Esophagus muscularis mucosa (tissue), 4 donors: ENCODE results near the gene EIF1B. TPM values are rescaled to one million over a fixed set of nuclear protein-coding genes. Genes with fewer than 3 reads are reported as not detected.

Experiments
- DNase-seq: peaks from one replicate; pipeline ENCODE4 v3.0.0-alpha.2; 2017; ENCODE audit errors: extremely low spot score
- H3K27ac ChIP-seq, 4 donors: fragments of 200-600 bp; sonication (generic); replicated peaks in 1 of 4; 1 replicate in 3 of 4; 2 replicates in 1 of 4; pipeline ENCODE4 v1.5.1; 2016 to 2019; ENCODE audit warnings: mild to moderate bottlenecking in 1 of 4
- H3K27me3 ChIP-seq, 4 donors: fragments of 200-600 bp; sonication (generic); one replicate each; pipeline versions ENCODE4 v1.5.1 to v1.6.0; 2016 to 2019
- H3K36me3 ChIP-seq, 4 donors: fragments of 200-600 bp; sonication (generic); one replicate each; pipeline ENCODE4 v1.5.1; 2016 to 2019
- H3K4me1 ChIP-seq, 4 donors: fragments of 200-600 bp; sonication (generic); one replicate each; pipeline ENCODE4 v1.5.1; 2016 to 2019
- H3K4me3 ChIP-seq, 4 donors: fragments of 200-600 bp; sonication (generic); 1 replicate in 2 of 4; 2 replicates in 2 of 4; pipeline ENCODE4 v1.5.1; 2016 to 2019; ENCODE audit warnings: mild to moderate bottlenecking in 4 of 4, moderate library complexity in 1 of 4
- H3K9me3 ChIP-seq, 4 donors: fragments of 200-600 bp; sonication (generic); 1 replicate in 3 of 4; 2 replicates in 1 of 4; pipeline ENCODE4 v1.5.1; 2016 to 2019
- EP300 ChIP-seq: sonication (generic); formaldehyde crosslinking; IDR thresholded peaks from one replicate; pipeline ENCODE4 v1.6.1; 2017; ENCODE audit warnings: antibody characterized with exemption
- POLR2A ChIP-seq: fragments of 450-650 bp; IDR thresholded peaks from one replicate; pipeline ENCODE4 v1.6.1; 2017; ENCODE audit warnings: antibody characterized with exemption, moderate library complexity, mild to moderate bottlenecking, low read depth
- POLR2AphosphoS5 ChIP-seq, 2 donors: sonication (generic); formaldehyde crosslinking; IDR thresholded peaks; one replicate each; pipeline ENCODE4 v1.6.1; 2017; ENCODE audit warnings: antibody characterized with exemption in 2 of 2
- WGBS: methylation state at CpG from one replicate; pipeline ENCODE4 v1.1.5; 2018; 5-methylcytosine and 5-hydroxymethylcytosine counted together
- intact Hi-C: fragments of 100-400 bp; cut with DNase I; formaldehyde crosslinking; loops from one replicate; pipeline ENCODE4 v1.15.1; 2023
- total RNA-seq, 4 donors: library from RNA; depleted of rRNA; stranded (reverse); fragments of >200 nt; gene quantifications; one replicate each; pipeline versions ENCODE4 v1.1.0 to v1.2.1, GENCODE V29; 2016
- TF ChIP-seq, protein P1 (sequence below), 3 experiments: fragments of 200-600 bp in 2 of 3; fragments of 450-650 bp in 1 of 3; sonication (generic) in 2 of 3; IDR thresholded peaks; one replicate each; pipeline ENCODE4 v1.5.1; 2017 to 2019; ENCODE audit warnings: antibody characterized with exemption in 3 of 3, mild to moderate bottlenecking in 2 of 3, moderate library complexity in 1 of 3

EIF1B gene
- total RNA-seq: 10 to 100 TPM; 26.5 to 32.5 (median 30.7) TPM

DNA sequence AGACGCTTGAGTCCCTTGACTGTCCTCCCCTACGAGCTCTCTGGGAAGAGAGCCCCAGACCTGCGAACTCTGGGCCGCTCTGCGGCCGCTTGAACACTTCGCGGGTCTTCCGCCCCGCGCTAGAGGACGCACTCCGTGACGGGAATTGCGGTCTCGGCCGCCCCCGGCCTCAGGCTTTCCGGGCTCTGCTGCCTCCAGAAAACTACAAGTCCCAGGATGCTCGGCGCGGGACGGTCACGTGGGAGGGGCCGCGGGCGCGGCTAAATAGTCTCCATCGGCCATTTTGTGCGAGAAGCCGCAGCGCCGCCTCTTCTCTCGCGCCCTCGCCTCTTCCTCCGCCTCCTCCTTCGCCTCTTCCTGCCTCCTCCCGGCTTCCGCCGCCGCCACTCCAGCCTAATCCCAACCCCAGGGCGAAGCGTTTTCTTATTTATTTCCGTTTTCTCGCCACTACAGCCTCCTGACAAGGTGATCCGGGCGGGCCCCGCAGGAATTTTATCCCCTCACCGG is at the start of gene EIF1B:
Gene EIF1B, plus strand, starts transcription at position 290 of the 507 bp plus-strand sequence. CDS start 235 bp downstream, outside the sequence.
- under 1% methylated on average over 27 of the region's 50 CpGs for WGBS

DNA sequence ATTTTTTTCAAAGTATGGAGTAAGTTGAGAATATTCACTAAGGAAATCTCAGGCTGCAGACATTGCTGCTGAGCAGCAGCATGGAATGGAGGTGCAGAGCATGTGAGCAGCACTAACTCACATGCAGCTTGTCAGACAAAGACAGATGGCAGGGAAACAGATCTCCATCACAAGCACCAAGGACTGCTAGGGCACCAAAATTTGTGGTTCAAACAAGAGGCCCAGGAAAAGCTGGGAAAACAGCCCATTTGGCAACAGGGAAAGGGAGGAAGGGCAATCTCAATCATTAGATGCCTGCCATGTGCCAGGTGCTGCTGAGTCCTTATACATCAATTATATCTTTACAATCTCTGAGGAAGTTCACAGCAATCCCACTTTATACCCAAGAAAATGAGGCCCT is 47.2 kb upstream of the EIF1B start:
- no peaks in the 10 kb centered on the region for H3K9me3 ChIP-seq
- no peak for DNase-seq
- intact Hi-C loops: no loop called here
- H3K36me3 ChIP-seq: no peaks in the 10 kb centered on the region
- no peak overlapping the region for H3K27ac ChIP-seq
- H3K27me3 ChIP-seq: no peaks in the 10 kb centered on the region
- H3K4me3 ChIP-seq: no peak overlapping the region
- TF ChIP-seq, protein P1, sequence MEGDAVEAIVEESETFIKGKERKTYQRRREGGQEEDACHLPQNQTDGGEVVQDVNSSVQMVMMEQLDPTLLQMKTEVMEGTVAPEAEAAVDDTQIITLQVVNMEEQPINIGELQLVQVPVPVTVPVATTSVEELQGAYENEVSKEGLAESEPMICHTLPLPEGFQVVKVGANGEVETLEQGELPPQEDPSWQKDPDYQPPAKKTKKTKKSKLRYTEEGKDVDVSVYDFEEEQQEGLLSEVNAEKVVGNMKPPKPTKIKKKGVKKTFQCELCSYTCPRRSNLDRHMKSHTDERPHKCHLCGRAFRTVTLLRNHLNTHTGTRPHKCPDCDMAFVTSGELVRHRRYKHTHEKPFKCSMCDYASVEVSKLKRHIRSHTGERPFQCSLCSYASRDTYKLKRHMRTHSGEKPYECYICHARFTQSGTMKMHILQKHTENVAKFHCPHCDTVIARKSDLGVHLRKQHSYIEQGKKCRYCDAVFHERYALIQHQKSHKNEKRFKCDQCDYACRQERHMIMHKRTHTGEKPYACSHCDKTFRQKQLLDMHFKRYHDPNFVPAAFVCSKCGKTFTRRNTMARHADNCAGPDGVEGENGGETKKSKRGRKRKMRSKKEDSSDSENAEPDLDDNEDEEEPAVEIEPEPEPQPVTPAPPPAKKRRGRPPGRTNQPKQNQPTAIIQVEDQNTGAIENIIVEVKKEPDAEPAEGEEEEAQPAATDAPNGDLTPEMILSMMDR (IDR thresholded peaks at IDR 0.05): no peak
- TF ChIP-seq POLR2AphosphoS5 (IDR thresholded peaks at IDR 0.05): no peak
- no peak for TF ChIP-seq EP300
- TF ChIP-seq POLR2A: no peak
- H3K4me1 ChIP-seq: no peaks in the 10 kb centered on the region

More for the DNA sequence above, at the start of gene EIF1B:
- peak; percentile 100 for DNase-seq
- intact Hi-C loops: loop anchor here (5.0 kb wide), 1 partner anchor 143 kb away; no protein-coding TSS in a partner anchor
- Histone ChIP-seq H3K4me1 (peaks cover 39 to 46% (median 42%) of the 10 kb centered on the region in 4 donors), H3K27me3 (no peaks in the 10 kb centered on the region), H3K27ac (peak within 1 kb of the TSS; percentile 92 to 98 (median 98)), H3K9me3 (no peaks in the 10 kb centered on the region), H3K36me3 (peaks cover 12 to 38% (median 32%) of the 10 kb centered on the region in 4 donors), H3K4me3 (peak within 1 kb of the TSS; percentile 86 to 98 (median 92))
- TF ChIP-seq POLR2AphosphoS5 (IDR thresholded peaks at IDR 0.05) (peak; percentile 96 to 99), EP300 (no peak), POLR2A (peak; percentile 79)
- TF ChIP-seq, protein P1 (IDR thresholded peaks at IDR 0.05): peak; percentile 91 to 94 (median 94)

GRCh38 chr3:40264451-40264850 is 45.1 kb upstream of the EIF1B start:
- WGBS: 74% methylated on average over 1 of the region's 1 CpG
- no peak overlapping the region for H3K27ac ChIP-seq
- DNase-seq: no peak
- H3K36me3 ChIP-seq: no peaks in the 10 kb centered on the region
- no peak overlapping the region for H3K4me3 ChIP-seq
- H3K4me1 ChIP-seq: peaks cover 0 to 6% (median 0%) of the 10 kb centered on the region in 4 donors
- no peaks in the 10 kb centered on the region for H3K9me3 ChIP-seq
- intact Hi-C loops: no loop called here
- no peaks in the 10 kb centered on the region for H3K27me3 ChIP-seq
- TF ChIP-seq EP300 (no peak), POLR2AphosphoS5 (IDR thresholded peaks at IDR 0.05) (no peak), POLR2A (no peak)
- TF ChIP-seq, protein P1 (IDR thresholded peaks at IDR 0.05): no peak

- intact Hi-C loops: no loop called here
- no peak overlapping the region for H3K27ac ChIP-seq
- TF ChIP-seq EP300: no peak
- no peak for TF ChIP-seq POLR2AphosphoS5 (IDR thresholded peaks at IDR 0.05)
- TF ChIP-seq, protein P1 (IDR thresholded peaks at IDR 0.05): no peak
- TF ChIP-seq POLR2A: no peak
- H3K27me3 ChIP-seq: no peaks in the 10 kb centered on the region
- H3K9me3 ChIP-seq: no peaks in the 10 kb centered on the region
- no peaks in the 10 kb centered on the region for H3K36me3 ChIP-seq
- DNase-seq: no peak
- H3K4me1 ChIP-seq: peaks cover 0 to 6% (median 0%) of the 10 kb centered on the region in 4 donors
- H3K4me3 ChIP-seq: no peak overlapping the region
Measured at GRCh38 chr3:40265181-40265580, 44.3 kb upstream of the EIF1B start.
